ENCODE results near the gene HBD.

Gene HBD

GRCh38 chr11:5232821-5233220 lies 1.5 kb downstream of the HBD start:
- TF ChIP-seq GATA1 (IDR thresholded peaks at IDR 0.05; ENCODE audit: low read depth, low read length) (no peak), POLR2A (IDR thresholded peaks at IDR 0.05; ENCODE audit: low read length) (peak; percentile 69)
- no peak for DNase-seq

GRCh38 chr11:5232176-5232575 lies 2.1 kb downstream of the HBD start:
- no peak for DNase-seq
- TF ChIP-seq POLR2A (IDR thresholded peaks at IDR 0.05; ENCODE audit: low read length): no peak
- TF ChIP-seq GATA1 (IDR thresholded peaks at IDR 0.05; ENCODE audit: low read depth, low read length): no peak

GRCh38 chr11:5231111-5231510 lies 3.2 kb downstream of the HBD start:
- TF ChIP-seq POLR2A (IDR thresholded peaks at IDR 0.05; ENCODE audit: low read length) (peak; percentile 66), GATA1 (IDR thresholded peaks at IDR 0.05; ENCODE audit: low read depth, low read length) (no peak)
- no peak for DNase-seq

- DNase-seq: no peak
- TF ChIP-seq POLR2A (IDR thresholded peaks at IDR 0.05; ENCODE audit: low read length) (no peak), GATA1 (IDR thresholded peaks at IDR 0.05; ENCODE audit: low read depth, low read length) (no peak)
These were observed 4.0 kb downstream of the HBD start for GRCh38 chr11:5230266-5230665.

- TF ChIP-seq POLR2A (IDR thresholded peaks at IDR 0.05; ENCODE audit: low read length): peak; percentile 13
- TF ChIP-seq GATA1 (IDR thresholded peaks at IDR 0.05; ENCODE audit: low read depth, low read length): no peak
- DNase-seq: no peak
These were observed 4.5 kb downstream of the HBD start for GRCh38 chr11:5229796-5230195.

- TF ChIP-seq POLR2A (IDR thresholded peaks at IDR 0.05; ENCODE audit: low read length) (peak; percentile 24), GATA1 (IDR thresholded peaks at IDR 0.05; ENCODE audit: low read depth, low read length) (no peak)
- DNase-seq: no peak
These were observed 4.9 kb downstream of the HBD start for GRCh38 chr11:5229356-5229755.

- no peak for DNase-seq
- TF ChIP-seq POLR2A (IDR thresholded peaks at IDR 0.05; ENCODE audit: low read length): no peak
- no peak for TF ChIP-seq GATA1 (IDR thresholded peaks at IDR 0.05; ENCODE audit: low read depth, low read length)
These were observed 6.2 kb downstream of the HBD start for GRCh38 chr11:5228124-5228523.

GRCh38 chr11:5227681-5228080 lies 6.6 kb downstream of the HBD start:
- TF ChIP-seq POLR2A (IDR thresholded peaks at IDR 0.05; ENCODE audit: low read length) (no peak), GATA1 (IDR thresholded peaks at IDR 0.05; ENCODE audit: low read depth, low read length) (no peak)
- DNase-seq: peak in 1 of 2 experiments; percentile 65

- peak in 1 of 2 experiments; percentile 71 for DNase-seq
- TF ChIP-seq POLR2A (IDR thresholded peaks at IDR 0.05; ENCODE audit: low read length) (peak; percentile 100), GATA1 (IDR thresholded peaks at IDR 0.05; ENCODE audit: low read depth, low read length) (no peak)
These were observed 7.5 kb downstream of the HBD start, which contains the start of gene HBB for GRCh38 chr11:5226732-5227310. Gene HBB, minus strand, starts transcription at chr11:5227071. Its CDS starts 50 bp downstream, at chr11:5227021.

- peak; percentile 35 for TF ChIP-seq GATA1 (IDR thresholded peaks at IDR 0.05; ENCODE audit: low read depth, low read length)
- TF ChIP-seq POLR2A (IDR thresholded peaks at IDR 0.05; ENCODE audit: low read length): no peak
- peak; percentile 89 to 96 for DNase-seq
These were observed 8.8 kb downstream of the HBD start for GRCh38 chr11:5225480-5225871.

GRCh38 chr11:5224538-5225479 lies 9.5 kb downstream of the HBD start:
- peak; percentile 54 to 60 for DNase-seq
- no peak for TF ChIP-seq GATA1 (IDR thresholded peaks at IDR 0.05; ENCODE audit: low read depth, low read length)
- peak; percentile 96 for TF ChIP-seq POLR2A (IDR thresholded peaks at IDR 0.05; ENCODE audit: low read length)

- DNase-seq: no peak
- TF ChIP-seq POLR2A (IDR thresholded peaks at IDR 0.05; ENCODE audit: low read length): peak; percentile 12
- TF ChIP-seq GATA1 (IDR thresholded peaks at IDR 0.05; ENCODE audit: low read depth, low read length): no peak
These were observed 10.6 kb downstream of the HBD start for GRCh38 chr11:5223686-5224085.

- peak; percentile 53 for TF ChIP-seq POLR2A (IDR thresholded peaks at IDR 0.05; ENCODE audit: low read length)
- TF ChIP-seq GATA1 (IDR thresholded peaks at IDR 0.05; ENCODE audit: low read depth, low read length): no peak
- no peak for DNase-seq
These were observed 11.1 kb downstream of the HBD start for GRCh38 chr11:5223146-5223545.

GRCh38 chr11:5210376-5210885 lies 23.9 kb downstream of the HBD start:
- TF ChIP-seq GATA1 (IDR thresholded peaks at IDR 0.05; ENCODE audit: low read depth, low read length) (no peak), POLR2A (IDR thresholded peaks at IDR 0.05; ENCODE audit: low read length) (no peak)
- DNase-seq: no peak

All from erythroblast (primary cell).